Caco-2 (cell line): ENCODE data around the gene FASTK. TPM values are rescaled to one million over a fixed set of nuclear protein-coding genes. Genes with fewer than 3 reads are reported as not detected.
A peak's percentile ranks its signal among the peaks of the same experiment; 100 is the strongest.

ENCODE experiments used
- BruUV-seq: library from RNA; stranded (reverse); fragments of 400-500 nt; replicated peaks from 2 replicates; lab custom pipeline; 2021; lab: Mats Ljungman, UMichigan
- CTCF ChIA-PET: fragments of 300-600 bp; sonication (Branson Sonifier 250); formaldehyde crosslinking; loops from one replicate; lab custom pipeline; 2022; ENCODE audit warnings: antibody characterized with exemption; lab: Charles Lee
- POLR2A ChIA-PET: fragments of 300-600 bp; sonication (Branson Sonifier 250); formaldehyde crosslinking; loops from one replicate; lab custom pipeline; 2022; ENCODE audit warnings: antibody characterized with exemption; lab: Charles Lee
- DNase-seq, 2 experiments: peaks; one replicate each; pipeline versions ENCODE4 v3.0.0 to v3.0.0-alpha.2; 2020 to 2022
- H3K27me3 ChIP-seq: replicated peaks from 2 replicates; pipeline ENCODE4 v1.6.0; 2011; ENCODE audit warnings: low read length; ENCODE audit not compliant: control insufficient read depth, insufficient read depth
- H3K36me3 ChIP-seq: 2 replicates; pipeline ENCODE4 v1.5.1; 2011; ENCODE audit warnings: low read length; ENCODE audit not compliant: control insufficient read depth, insufficient read depth
- H3K4me1 ChIP-seq: fragments of 250-450 bp; sonication (Bioruptor Pico); 2 replicates; pipeline ENCODE4 v1.5.1; 2020; ENCODE audit warnings: mild to moderate bottlenecking
- H3K4me3 ChIP-seq: 2 replicates; pipeline ENCODE4 v1.5.1; 2011; ENCODE audit warnings: low read depth, mild to moderate bottlenecking, control low read depth, low read length
- H3K9me3 ChIP-seq: fragments of 250-450 bp; sonication (Bioruptor Pico); 2 replicates; pipeline ENCODE4 v1.5.1; 2020; ENCODE audit warnings: mild to moderate bottlenecking, moderate library complexity
- H3K27ac Mint-ChIP-seq: one replicate; pipeline ENCODE4 v1.8.0; 2022; ENCODE audit warnings: mixed read lengths; ENCODE audit not compliant: unreplicated experiment
- H3K27me3 Mint-ChIP-seq: one replicate; pipeline ENCODE4 v1.8.0; 2022; ENCODE audit warnings: mixed read lengths; ENCODE audit not compliant: insufficient read depth, unreplicated experiment
- H3K36me3 Mint-ChIP-seq: one replicate; pipeline ENCODE4 v1.8.0; 2022; ENCODE audit warnings: mild to moderate bottlenecking, mixed read lengths; ENCODE audit not compliant: insufficient read depth, unreplicated experiment
- H3K4me1 Mint-ChIP-seq: one replicate; pipeline ENCODE4 v1.8.0; 2022; ENCODE audit warnings: low read depth, mixed read lengths; ENCODE audit not compliant: unreplicated experiment
- H3K4me3 Mint-ChIP-seq: one replicate; pipeline ENCODE4 v1.8.0; 2022; ENCODE audit warnings: mild to moderate bottlenecking, moderate library complexity, mixed read lengths; ENCODE audit not compliant: unreplicated experiment
- H3K9me3 Mint-ChIP-seq: one replicate; pipeline ENCODE4 v1.8.0; 2022; ENCODE audit warnings: mixed read lengths; ENCODE audit not compliant: unreplicated experiment
- intact Hi-C: fragments of 100-400 bp; cut with micrococcal nuclease; formaldehyde crosslinking; loops from one replicate; pipeline ENCODE4 v1.10.0; 2022; ENCODE audit not compliant: unreplicated experiment
- total RNA-seq: library from RNA; stranded (reverse); gene quantifications from 2 replicates; pipeline ENCODE4 v1.2.3, GENCODE V29; 2022
- TF ChIP-seq, protein P1 (sequence below), 2 experiments: fragments of 200-600 bp in 1 of 2; IDR thresholded peaks; 1 replicate in 1 of 2; 2 replicates in 1 of 2; pipeline versions ENCODE4 v1.5.1 to v1.8.0; 2011 to 2022; ENCODE audit warnings: antibody characterized with exemption in 1 of 2, control low read depth in 1 of 2, inconsistent platforms in 1 of 2, low read depth in 1 of 2, low read length in 1 of 2, mild to moderate bottlenecking in 1 of 2, moderate library complexity in 1 of 2; ENCODE audit not compliant: insufficient read depth in 1 of 2, severe bottlenecking in 1 of 2, unreplicated experiment in 1 of 2

FASTK gene
- total RNA-seq, 1 experiment from 2014 or later, result 114 TPM

DNA sequence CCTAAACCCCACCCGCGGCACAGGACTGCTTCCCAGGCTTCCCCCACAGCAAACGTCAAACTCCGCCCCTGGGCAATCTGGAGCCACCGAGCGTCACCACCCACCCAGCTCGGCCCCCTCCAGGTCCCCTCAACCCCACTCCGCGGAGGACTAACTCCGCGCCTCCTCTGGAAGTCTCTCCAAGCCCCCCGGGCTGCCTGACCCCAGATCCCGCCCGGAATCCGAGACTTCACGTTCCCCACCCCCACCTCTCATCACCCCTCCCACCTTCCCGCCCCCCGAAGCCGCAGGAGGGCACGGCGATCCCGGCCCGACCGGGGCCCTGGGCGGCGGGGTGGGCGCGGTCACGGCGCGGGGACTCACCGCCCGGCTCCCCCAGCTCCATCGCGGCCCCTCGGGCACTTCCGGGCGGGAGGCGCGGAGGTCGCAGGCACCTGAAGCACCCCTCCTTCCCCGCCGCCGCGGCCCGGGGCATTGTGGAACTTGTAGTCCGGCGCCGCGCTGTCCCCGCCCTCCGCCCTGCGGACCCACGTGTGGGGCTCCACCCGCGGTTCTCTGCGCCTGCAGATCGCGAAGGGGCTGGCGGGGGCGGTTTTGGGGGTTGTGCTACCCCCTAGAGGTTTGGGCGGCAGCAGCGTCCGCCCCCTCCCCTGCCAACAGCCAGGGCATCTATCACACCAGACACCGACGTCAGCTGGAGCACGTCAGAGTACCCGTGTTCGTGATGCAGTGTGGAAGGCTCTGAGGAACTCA lies 2.6 kb upstream of the FASTK start, which contains the start of gene TMUB1:
Gene TMUB1 (minus strand): TSS at position 423 of the 753 bp plus-strand sequence. CDS start 930 bp downstream, outside the sequence.
- Histone ChIP-seq H3K9me3 (no peaks in the 10 kb centered on the region), H3K27me3 (no peaks in the 10 kb centered on the region), H3K36me3 (no peaks in the 10 kb centered on the region), H3K4me3 (peak within 1 kb of the TSS; percentile 98), H3K4me1 (peaks cover 27% of the 10 kb centered on the region)
- H3K4me1 Mint-ChIP-seq, result peaks cover 13% of the 10 kb centered on the region
- H3K4me3 Mint-ChIP-seq, result peak within 1 kb of the TSS; percentile 93
- BruUV-seq, result no TSS peak
- no peaks in the 10 kb centered on the region for H3K9me3 Mint-ChIP-seq
- ChIA-PET CTCF (interaction anchor here (0.7 to 1.2 kb wide), 2 partner anchors 55 to 121 kb away, joined by 3 read pairs; partner anchors contain the start of gene ABCB8), POLR2A (interaction anchor here (2.0 kb wide), 1 partner anchor 20 kb away, joined by 21 read pairs; no protein-coding TSS in a partner anchor)
- DNase-seq, result peak; percentile 82
- peaks cover 35% of the 10 kb centered on the region for H3K36me3 Mint-ChIP-seq
- peak within 1 kb of the TSS; percentile 87 for H3K27ac Mint-ChIP-seq
- TF ChIP-seq, protein P1, sequence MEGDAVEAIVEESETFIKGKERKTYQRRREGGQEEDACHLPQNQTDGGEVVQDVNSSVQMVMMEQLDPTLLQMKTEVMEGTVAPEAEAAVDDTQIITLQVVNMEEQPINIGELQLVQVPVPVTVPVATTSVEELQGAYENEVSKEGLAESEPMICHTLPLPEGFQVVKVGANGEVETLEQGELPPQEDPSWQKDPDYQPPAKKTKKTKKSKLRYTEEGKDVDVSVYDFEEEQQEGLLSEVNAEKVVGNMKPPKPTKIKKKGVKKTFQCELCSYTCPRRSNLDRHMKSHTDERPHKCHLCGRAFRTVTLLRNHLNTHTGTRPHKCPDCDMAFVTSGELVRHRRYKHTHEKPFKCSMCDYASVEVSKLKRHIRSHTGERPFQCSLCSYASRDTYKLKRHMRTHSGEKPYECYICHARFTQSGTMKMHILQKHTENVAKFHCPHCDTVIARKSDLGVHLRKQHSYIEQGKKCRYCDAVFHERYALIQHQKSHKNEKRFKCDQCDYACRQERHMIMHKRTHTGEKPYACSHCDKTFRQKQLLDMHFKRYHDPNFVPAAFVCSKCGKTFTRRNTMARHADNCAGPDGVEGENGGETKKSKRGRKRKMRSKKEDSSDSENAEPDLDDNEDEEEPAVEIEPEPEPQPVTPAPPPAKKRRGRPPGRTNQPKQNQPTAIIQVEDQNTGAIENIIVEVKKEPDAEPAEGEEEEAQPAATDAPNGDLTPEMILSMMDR (IDR thresholded peaks at IDR 0.05; ENCODE audit: insufficient read depth in 1 of 2, low read depth in 1 of 2, low read length in 1 of 2, severe bottlenecking in 1 of 2, unreplicated experiment in 1 of 2), result no peak
- intact Hi-C loops, result loop anchor here (2.0 kb wide), 1 partner anchor 54 kb away; the partner anchor contains the start of gene ABCB8
- H3K27me3 Mint-ChIP-seq, result no peaks in the 10 kb centered on the region

DNA sequence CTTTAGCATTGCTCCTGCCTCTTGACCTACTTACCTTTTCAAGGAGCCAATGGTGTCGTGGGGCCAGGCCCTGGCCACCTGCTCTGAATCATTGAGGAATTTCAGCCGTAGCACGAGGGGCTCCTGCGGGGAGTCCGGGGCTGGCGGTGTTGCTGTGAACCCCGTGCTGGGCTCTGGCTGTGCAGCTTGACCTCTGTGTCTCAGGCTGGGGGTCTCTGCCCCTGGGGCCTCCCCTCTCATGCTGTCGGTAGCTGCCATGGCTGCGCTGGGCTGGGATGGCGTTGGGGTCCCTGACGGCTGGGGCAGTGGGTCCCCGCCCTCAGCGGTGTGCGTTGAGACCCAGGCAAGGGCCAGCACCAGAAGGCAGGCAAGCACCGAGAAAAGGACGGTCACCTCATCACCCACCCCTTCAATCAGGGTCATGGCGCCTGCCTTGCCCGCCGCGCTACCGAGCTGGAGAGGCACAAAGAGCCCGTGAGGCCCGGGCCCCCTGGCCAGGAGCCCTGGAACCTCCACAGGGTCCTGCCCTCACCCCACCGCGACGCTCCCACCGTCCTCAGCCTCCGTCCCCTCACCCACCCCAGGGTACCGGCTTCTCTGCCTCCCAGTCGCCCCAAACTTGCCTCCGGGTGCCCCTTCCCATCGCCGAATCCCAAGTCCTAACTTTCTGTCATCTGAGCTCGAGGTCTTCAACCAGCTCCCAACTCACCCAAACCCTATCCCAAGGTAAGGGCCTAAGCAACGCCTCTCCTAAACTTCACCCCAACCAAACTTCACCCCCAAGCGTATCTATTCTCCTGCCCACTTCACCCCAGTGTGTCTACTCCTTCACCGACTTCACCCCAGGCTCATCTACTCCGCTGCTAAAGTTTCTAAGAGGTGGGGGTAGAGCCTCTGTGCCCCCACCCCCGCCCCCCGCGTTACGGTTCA lies 1.8 kb upstream of the FASTK start:
- ChIA-PET CTCF (interaction anchor here (0.7 to 1.2 kb wide), 2 partner anchors 54 to 120 kb away, joined by 3 read pairs; partner anchors contain the start of gene ABCB8), POLR2A (interaction anchor here (2.0 kb wide), 1 partner anchor 20 kb away, joined by 21 read pairs; no protein-coding TSS in a partner anchor)
- Histone ChIP-seq H3K4me3 (peak overlapping the region; percentile 98), H3K9me3 (no peaks in the 10 kb centered on the region), H3K27me3 (no peaks in the 10 kb centered on the region), H3K4me1 (peaks cover 21% of the 10 kb centered on the region), H3K36me3 (no peaks in the 10 kb centered on the region)
- peak overlapping the region; percentile 87 for H3K27ac Mint-ChIP-seq
- BruUV-seq, result no TSS peak
- intact Hi-C loops, result loop anchor here (2.0 kb wide), 1 partner anchor 54 kb away; the partner anchor contains the start of gene ABCB8
- H3K9me3 Mint-ChIP-seq, result no peaks in the 10 kb centered on the region
- H3K4me3 Mint-ChIP-seq, result peak overlapping the region; percentile 93
- H3K27me3 Mint-ChIP-seq, result no peaks in the 10 kb centered on the region
- DNase-seq, result no peak
- peaks cover 13% of the 10 kb centered on the region for H3K4me1 Mint-ChIP-seq
- peaks cover 43% of the 10 kb centered on the region for H3K36me3 Mint-ChIP-seq
- TF ChIP-seq, protein P1 (IDR thresholded peaks at IDR 0.05; ENCODE audit: insufficient read depth in 1 of 2, low read depth in 1 of 2, low read length in 1 of 2, severe bottlenecking in 1 of 2, unreplicated experiment in 1 of 2), result no peak
